Type B pancreatic cell (in vitro differentiated cells): ENCODE measurements around the gene CISTR. TPM values are rescaled to one million over a fixed set of nuclear protein-coding genes. Genes with fewer than 3 reads are reported as not detected.
A peak's percentile ranks its signal among the peaks of the same experiment; 100 is the strongest.

Source experiments
- DNase-seq: peaks from one replicate; pipeline ENCODE4 v3.0.0; 2021; ENCODE audit warnings: mixed read lengths; ENCODE audit not compliant: unreplicated experiment; ENCODE audit errors: extremely low spot score
- H3K27ac Mint-ChIP-seq: 2 replicates; pipeline ENCODE4 v1.8.0; 2021; ENCODE audit warnings: mild to moderate bottlenecking, mixed read lengths
- H3K27me3 Mint-ChIP-seq: 2 replicates; pipeline ENCODE4 v1.8.0; 2021; ENCODE audit warnings: mixed read lengths
- H3K36me3 Mint-ChIP-seq: 2 replicates; pipeline ENCODE4 v1.8.0; 2021; ENCODE audit warnings: mixed read lengths
- H3K4me1 Mint-ChIP-seq: one replicate; pipeline ENCODE4 v1.8.0; 2021; ENCODE audit warnings: mixed read lengths; ENCODE audit not compliant: unreplicated experiment
- H3K4me3 Mint-ChIP-seq: 2 replicates; pipeline ENCODE4 v1.8.0; 2021; ENCODE audit warnings: mild to moderate bottlenecking, mixed read lengths
- H3K9me3 Mint-ChIP-seq: 2 replicates; pipeline ENCODE4 v1.8.0; 2021; ENCODE audit warnings: mixed read lengths
- CTCF ChIP-seq: fragments of 200-600 bp; sonication (generic); conservative IDR thresholded peaks from 2 replicates; pipeline ENCODE4 v1.5.0; 2021; ENCODE audit warnings: antibody characterized with exemption, mild to moderate bottlenecking
- total RNA-seq: library from RNA; stranded (reverse); gene quantifications from 2 replicates; pipeline ENCODE4 v1.2.1, GENCODE V29; 2021; ENCODE audit warnings: low replicate concordance

Gene CISTR
- total RNA-seq, 1 donor from 2014 or later, result not detected

GRCh38 chr12:53747095-53747494, 4.7 kb downstream of the CISTR start:
- Mint-ChIP-seq H3K27me3 (no peaks in the 10 kb centered on the region), H3K27ac (no peak overlapping the region), H3K9me3 (no peaks in the 10 kb centered on the region), H3K36me3 (no peaks in the 10 kb centered on the region), H3K4me3 (no peak overlapping the region), H3K4me1 (peaks cover 15% of the 10 kb centered on the region)
- DNase-seq, result no peak
- TF ChIP-seq CTCF, result no peak

- Mint-ChIP-seq H3K27me3 (no peaks in the 10 kb centered on the region), H3K4me3 (no peak overlapping the region), H3K9me3 (no peaks in the 10 kb centered on the region), H3K4me1 (peaks cover 15% of the 10 kb centered on the region), H3K36me3 (no peaks in the 10 kb centered on the region), H3K27ac (no peak overlapping the region)
- peak; percentile 94 for DNase-seq
- peak; percentile 100 for TF ChIP-seq CTCF
Measured at GRCh38 chr12:53746592-53747092, 5.1 kb downstream of the CISTR start.

GRCh38 chr12:53744751-53745150, 7.0 kb downstream of the CISTR start:
- Mint-ChIP-seq H3K36me3 (no peaks in the 10 kb centered on the region), H3K9me3 (no peaks in the 10 kb centered on the region), H3K4me3 (no peak overlapping the region), H3K27ac (no peak overlapping the region), H3K27me3 (no peaks in the 10 kb centered on the region), H3K4me1 (peaks cover 10% of the 10 kb centered on the region)
- TF ChIP-seq CTCF, result no peak
- DNase-seq, result no peak

GRCh38 chr12:53744130-53744441, 7.7 kb downstream of the CISTR start:
- H3K27ac Mint-ChIP-seq, result no peak overlapping the region
- no peaks in the 10 kb centered on the region for H3K36me3 Mint-ChIP-seq
- H3K4me1 Mint-ChIP-seq, result peaks cover 16% of the 10 kb centered on the region
- no peak overlapping the region for H3K4me3 Mint-ChIP-seq
- no peak for DNase-seq
- no peak for TF ChIP-seq CTCF
- no peaks in the 10 kb centered on the region for H3K27me3 Mint-ChIP-seq
- H3K9me3 Mint-ChIP-seq, result no peaks in the 10 kb centered on the region

- no peak overlapping the region for H3K4me3 Mint-ChIP-seq
- peak; percentile 93 for TF ChIP-seq CTCF
- no peaks in the 10 kb centered on the region for H3K9me3 Mint-ChIP-seq
- no peak overlapping the region for H3K27ac Mint-ChIP-seq
- H3K36me3 Mint-ChIP-seq, result no peaks in the 10 kb centered on the region
- no peaks in the 10 kb centered on the region for H3K27me3 Mint-ChIP-seq
- DNase-seq, result no peak
- peaks cover 21% of the 10 kb centered on the region for H3K4me1 Mint-ChIP-seq
Measured at GRCh38 chr12:53743266-53744129, 8.3 kb downstream of the CISTR start.
